ENCODE results near the gene SLC66A1. TPM values are rescaled to one million over a fixed set of nuclear protein-coding genes. Genes with fewer than 3 reads are reported as not detected.

The SLC66A1 gene
- total RNA-seq, 1 experiment from 2014 or later = 22.5 TPM

DNA sequence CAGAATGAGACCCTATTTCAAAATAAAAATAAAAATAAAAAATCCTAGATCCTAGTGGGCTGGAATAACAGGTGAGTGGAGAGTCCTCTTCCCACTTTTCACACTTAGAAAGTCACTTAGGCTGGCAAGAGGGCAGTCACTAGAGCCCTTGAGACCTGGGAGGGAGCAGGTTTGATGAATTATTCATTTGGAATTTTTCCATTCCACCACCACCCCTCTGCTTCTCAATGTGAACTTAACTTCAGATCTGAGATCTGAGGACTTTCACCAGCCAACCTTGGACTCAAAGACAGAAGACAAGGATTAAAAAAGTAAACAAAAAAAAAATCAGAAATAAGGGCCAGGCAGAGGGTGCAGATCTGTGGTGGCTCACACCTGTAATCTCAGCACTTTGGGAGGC, 40.1 kb upstream of the SLC66A1 start:
- Histone ChIP-seq H3K9me3 (ENCODE audit: control insufficient read depth, low read depth, low read length) (no peaks in the 10 kb centered on the region), H3K56ac (ENCODE audit: insufficient read length, low read depth, low read length) (no peak overlapping the region), H2BK15ac (ENCODE audit: low read depth, low read length) (no peak overlapping the region), H3K23me2 (ENCODE audit: insufficient read length, low read depth, low read length, poor library complexity, severe bottlenecking) (no peaks in the 10 kb centered on the region), H3K18ac (ENCODE audit: insufficient read length, low read depth, low read length) (no peak overlapping the region), H4K5ac (ENCODE audit: insufficient read length, low read depth, low read length) (no peak overlapping the region), H3K4me1 (ENCODE audit: insufficient read depth, low read length) (no peaks in the 10 kb centered on the region), H4K8ac (replicated peaks; ENCODE audit: insufficient read length, low read depth, low read length) (no peak overlapping the region), H2BK120ac (ENCODE audit: low read depth, low read length, poor library complexity, severe bottlenecking) (no peak overlapping the region), H2AFZ (ENCODE audit: low read length) (no peak overlapping the region), H3K27me3 (ENCODE audit: insufficient read depth, low read length) (no peaks in the 10 kb centered on the region), H4K20me1 (ENCODE audit: control insufficient read depth, insufficient read depth, insufficient read length) (no peaks in the 10 kb centered on the region), H2AK5ac (ENCODE audit: insufficient read length, low read length) (no peak overlapping the region), H3K27ac (ENCODE audit: insufficient read length, low read depth, low read length) (no peak overlapping the region), H3K4ac (ENCODE audit: low read depth, low read length) (no peak overlapping the region), H3K79me1 (ENCODE audit: insufficient read depth, low read depth, low read length, poor library complexity, severe bottlenecking) (no peaks in the 10 kb centered on the region), H2BK12ac (ENCODE audit: insufficient read length, low read depth, low read length) (no peak overlapping the region), H2BK5ac (ENCODE audit: insufficient read length, low read length) (no peak overlapping the region), H2BK20ac (ENCODE audit: low read depth, low read length, poor library complexity, severe bottlenecking) (no peak overlapping the region), H3K9ac (ENCODE audit: extremely low read depth, insufficient read length, low read length) (no peak overlapping the region), H3K4me2 (ENCODE audit: insufficient read depth, insufficient read length, low read length) (no peak overlapping the region), H3K14ac (ENCODE audit: insufficient read depth, low read length) (no peak overlapping the region), H3K23ac (ENCODE audit: insufficient read length, low read depth, low read length) (no peak overlapping the region), H3T11ph (ENCODE audit: low read length) (no peak overlapping the region), H4K91ac (ENCODE audit: insufficient read length, low read depth, low read length) (no peak overlapping the region), H3K79me2 (ENCODE audit: insufficient read depth, low read length) (no peaks in the 10 kb centered on the region)
- TF ChIP-seq, protein P1, sequence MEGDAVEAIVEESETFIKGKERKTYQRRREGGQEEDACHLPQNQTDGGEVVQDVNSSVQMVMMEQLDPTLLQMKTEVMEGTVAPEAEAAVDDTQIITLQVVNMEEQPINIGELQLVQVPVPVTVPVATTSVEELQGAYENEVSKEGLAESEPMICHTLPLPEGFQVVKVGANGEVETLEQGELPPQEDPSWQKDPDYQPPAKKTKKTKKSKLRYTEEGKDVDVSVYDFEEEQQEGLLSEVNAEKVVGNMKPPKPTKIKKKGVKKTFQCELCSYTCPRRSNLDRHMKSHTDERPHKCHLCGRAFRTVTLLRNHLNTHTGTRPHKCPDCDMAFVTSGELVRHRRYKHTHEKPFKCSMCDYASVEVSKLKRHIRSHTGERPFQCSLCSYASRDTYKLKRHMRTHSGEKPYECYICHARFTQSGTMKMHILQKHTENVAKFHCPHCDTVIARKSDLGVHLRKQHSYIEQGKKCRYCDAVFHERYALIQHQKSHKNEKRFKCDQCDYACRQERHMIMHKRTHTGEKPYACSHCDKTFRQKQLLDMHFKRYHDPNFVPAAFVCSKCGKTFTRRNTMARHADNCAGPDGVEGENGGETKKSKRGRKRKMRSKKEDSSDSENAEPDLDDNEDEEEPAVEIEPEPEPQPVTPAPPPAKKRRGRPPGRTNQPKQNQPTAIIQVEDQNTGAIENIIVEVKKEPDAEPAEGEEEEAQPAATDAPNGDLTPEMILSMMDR (conservative IDR thresholded peaks at IDR 0.05) = no peak
- DNase-seq = no peak
- H3K27me3 Mint-ChIP-seq (ENCODE audit: low read depth) = no peaks in the 10 kb centered on the region; the same call in 1 of the 2 replicates
- H3K36me3 Mint-ChIP-seq (ENCODE audit: insufficient read depth in 1 of 3, low read depth in 3 of 3) = 0 out of 7 replicates have a peak, but pooled peaks cover 0 to 1% (median 0%) of the 10 kb centered on the region in 3 experiments
- H3K9me3 Mint-ChIP-seq = no peaks in the 10 kb centered on the region; a peak in 1 of 5 replicates
- H3K4me3 Mint-ChIP-seq = no peak overlapping the region
- no peaks in the 10 kb centered on the region for H3K4me1 Mint-ChIP-seq
- H3K27ac Mint-ChIP-seq = no peak overlapping the region
